Activated CD4-positive, alpha-beta T cell treated with anti-CD3 and anti-CD28 coated beads, Interleukin-2, amount 50 U/mL, for 1 hour (primary cell): Measurements from ENCODE around the gene ILDR2.
A peak's percentile ranks its signal among the peaks of the same experiment; 100 is the strongest.
"Not testable (repeated sequence)": the region's sequence is repeated elsewhere in the genome, so short reads cannot be mapped to it uniquely, and the experiment has no call there.

Experiments used
- DNase-seq: peaks from one replicate; pipeline ENCODE4 v3.0.0-alpha.2; 2020

Gene ILDR2

GRCh38 chr1:166882893-166883292 is 92.4 kb downstream of the ILDR2 start:
- DNase-seq = no peak

- DNase-seq = not testable (repeated sequence)
Measured at GRCh38 chr1:166878173-166878917, 97.0 kb downstream of the ILDR2 start.

- DNase-seq = no peak
Measured at GRCh38 chr1:166876540-166876838, 98.9 kb downstream of the ILDR2 start.

- peak; percentile 99 for DNase-seq
Measured at GRCh38 chr1:166875734-166876539, 99.4 kb downstream of the ILDR2 start, which contains the start of gene TADA1. Gene TADA1 (minus strand): TSS chr1:166876264. CDS start chr1:166876233, 31 bp downstream.

GRCh38 chr1:166875302-166875733 is 100.0 kb downstream of the ILDR2 start:
- no peak for DNase-seq

DNA sequence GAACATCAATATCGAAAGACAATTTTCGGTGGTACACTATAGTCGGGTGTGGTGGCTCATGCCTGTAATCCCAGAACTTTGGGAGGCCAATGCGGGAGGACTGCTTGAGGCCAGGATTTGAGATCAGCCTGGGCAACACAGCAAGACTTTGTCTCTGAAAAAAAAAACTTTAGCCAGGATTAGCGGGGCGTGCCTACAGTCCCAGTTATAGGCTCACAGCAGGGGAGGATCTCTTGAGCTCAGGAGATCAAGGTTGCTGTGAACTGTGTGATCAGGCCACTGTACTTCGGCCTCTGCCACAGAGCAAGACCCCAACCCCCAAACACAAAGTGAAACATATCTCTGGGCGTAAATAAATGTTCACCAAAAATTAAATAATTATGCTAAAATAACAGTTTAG is 100.9 kb downstream of the ILDR2 start:
- DNase-seq = no peak

- no peak for DNase-seq
Measured at GRCh38 chr1:166870584-166870983, 104.8 kb downstream of the ILDR2 start.

- DNase-seq = no peak
Measured at GRCh38 chr1:166869318-166870099, 105.8 kb downstream of the ILDR2 start.

- DNase-seq = no peak
Measured at GRCh38 chr1:166868639-166869038, 106.7 kb downstream of the ILDR2 start.

DNA sequence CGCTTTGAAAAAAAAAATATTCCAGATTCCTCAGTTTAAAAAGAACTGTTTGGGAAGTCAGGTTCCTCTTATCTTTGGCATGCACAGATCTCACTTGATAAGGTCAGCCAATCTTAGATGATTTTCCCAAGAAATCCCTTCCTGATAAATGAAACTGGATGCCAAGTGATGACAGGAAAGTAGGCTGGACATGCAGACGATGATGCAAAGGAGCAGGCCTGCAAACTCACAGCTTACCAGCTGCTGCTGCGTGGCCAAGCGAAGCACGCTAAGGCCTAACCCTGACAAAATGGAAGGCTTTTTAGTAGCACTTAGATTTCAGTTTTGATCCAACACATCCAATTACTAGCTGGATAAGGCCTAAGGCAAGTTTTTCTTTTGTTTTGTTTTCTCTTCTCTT is 109.4 kb downstream of the ILDR2 start:
- DNase-seq = no peak

GRCh38 chr1:166859597-166859996 is 115.7 kb downstream of the ILDR2 start:
- DNase-seq = no peak

DNA sequence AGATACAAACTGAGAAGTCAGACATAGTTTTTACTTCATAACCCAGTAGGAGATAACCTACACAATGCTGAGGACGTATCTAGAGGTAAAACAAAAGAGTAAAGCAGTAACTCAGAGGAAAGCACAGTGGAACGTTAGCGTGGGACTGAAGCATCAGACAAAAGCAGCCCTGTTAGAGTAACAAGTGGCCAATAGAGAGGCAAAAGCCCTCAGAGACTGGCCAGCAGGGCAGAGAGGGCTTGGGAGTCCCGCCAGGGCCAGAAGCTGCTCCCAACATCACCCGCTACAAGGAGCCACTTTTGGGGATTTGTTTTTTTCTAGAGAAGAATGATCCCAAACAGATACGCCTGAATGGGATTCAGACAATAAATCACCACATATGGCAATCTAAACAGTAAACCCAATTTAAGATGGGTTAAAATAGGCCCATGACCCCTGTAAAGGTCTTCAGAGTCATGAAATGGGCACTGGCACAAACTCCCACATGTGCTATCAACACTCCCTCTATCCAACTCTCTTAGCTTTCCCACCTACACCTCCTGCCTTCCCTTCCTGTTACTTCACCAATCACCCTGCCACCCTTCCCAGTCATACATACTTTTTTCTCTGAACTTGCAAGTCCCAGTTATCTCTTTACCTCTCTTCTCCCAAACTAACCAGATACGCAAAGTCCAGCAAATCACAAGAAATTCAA is 116.5 kb downstream of the ILDR2 start:
- DNase-seq = no peak
